Neural progenitor cell (in vitro differentiated cells): ENCODE data around the gene HMGB1.

Experiments
- EZH2 ChIP-seq: fragments of 200-600 bp; sonication (generic); IDR thresholded peaks from 2 replicates; pipeline ENCODE4 v1.6.1; 2017; ENCODE audit warnings: antibody characterized with exemption, mild to moderate bottlenecking, moderate library complexity
- EZH2phosphoT487 ChIP-seq: fragments of 200-600 bp; sonication (generic); IDR thresholded peaks from 2 replicates; pipeline ENCODE4 v1.6.1; 2017; ENCODE audit warnings: antibody characterized with exemption
- TF ChIP-seq, protein P1 (sequence below): fragments of 200-600 bp; sonication (generic); IDR thresholded peaks from 2 replicates; pipeline ENCODE4 v1.5.1; 2017; ENCODE audit warnings: antibody characterized with exemption, mild to moderate bottlenecking

DNA sequence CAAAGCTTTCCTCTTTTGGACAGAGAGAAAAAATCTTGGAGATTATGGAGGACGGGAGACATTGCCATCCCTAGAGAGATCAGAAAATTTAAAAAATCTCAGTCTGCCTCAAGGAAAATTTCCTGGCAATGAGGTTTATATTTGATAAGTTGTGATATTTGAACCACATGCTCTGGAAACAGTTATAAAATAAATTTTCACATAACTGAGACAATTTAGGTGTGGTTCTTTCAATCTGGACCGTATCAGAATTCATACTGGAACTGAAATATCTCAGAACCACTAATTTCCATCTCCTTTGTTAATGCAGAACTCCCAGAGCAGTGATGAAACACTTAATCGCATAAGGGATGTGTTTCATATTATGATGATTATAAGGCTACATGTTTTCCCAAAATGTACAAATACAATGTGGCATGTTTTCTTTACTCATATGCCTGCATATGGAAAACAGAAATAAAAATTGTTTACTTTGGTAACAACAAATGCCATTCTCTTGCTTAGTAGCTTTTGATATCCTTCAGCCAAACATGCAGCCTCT lies 29.8 kb downstream of the HMGB1 start:
- TF ChIP-seq, protein P1, sequence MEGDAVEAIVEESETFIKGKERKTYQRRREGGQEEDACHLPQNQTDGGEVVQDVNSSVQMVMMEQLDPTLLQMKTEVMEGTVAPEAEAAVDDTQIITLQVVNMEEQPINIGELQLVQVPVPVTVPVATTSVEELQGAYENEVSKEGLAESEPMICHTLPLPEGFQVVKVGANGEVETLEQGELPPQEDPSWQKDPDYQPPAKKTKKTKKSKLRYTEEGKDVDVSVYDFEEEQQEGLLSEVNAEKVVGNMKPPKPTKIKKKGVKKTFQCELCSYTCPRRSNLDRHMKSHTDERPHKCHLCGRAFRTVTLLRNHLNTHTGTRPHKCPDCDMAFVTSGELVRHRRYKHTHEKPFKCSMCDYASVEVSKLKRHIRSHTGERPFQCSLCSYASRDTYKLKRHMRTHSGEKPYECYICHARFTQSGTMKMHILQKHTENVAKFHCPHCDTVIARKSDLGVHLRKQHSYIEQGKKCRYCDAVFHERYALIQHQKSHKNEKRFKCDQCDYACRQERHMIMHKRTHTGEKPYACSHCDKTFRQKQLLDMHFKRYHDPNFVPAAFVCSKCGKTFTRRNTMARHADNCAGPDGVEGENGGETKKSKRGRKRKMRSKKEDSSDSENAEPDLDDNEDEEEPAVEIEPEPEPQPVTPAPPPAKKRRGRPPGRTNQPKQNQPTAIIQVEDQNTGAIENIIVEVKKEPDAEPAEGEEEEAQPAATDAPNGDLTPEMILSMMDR = no peak
- TF ChIP-seq EZH2phosphoT487 (no peak), EZH2 (no peak)
